H1 (cell line): ENCODE data around the gene PARD6B. TPM values are rescaled to one million over a fixed set of nuclear protein-coding genes. Genes with fewer than 3 reads are reported as not detected.

Source experiments
- CTCF ChIA-PET: fragments of 300-600 bp; sonication (Branson Sonifier 250); formaldehyde crosslinking; loops from one replicate; lab custom pipeline; 2021; ENCODE audit not compliant: partially characterized antibody; lab: Charles Lee
- POLR2A ChIA-PET: fragments of 300-600 bp; sonication (Branson Sonifier 250); formaldehyde crosslinking; loops from one replicate; lab custom pipeline; 2021; ENCODE audit warnings: inconsistent platforms; ENCODE audit not compliant: partially characterized antibody; lab: Charles Lee
- DNase-seq, 2 experiments: peaks; one replicate each; pipeline versions ENCODE4 v3.0.0 to v3.0.0-alpha.2; 2010 to 2022; ENCODE audit warnings: low spot score in 2 of 2, low read depth in 1 of 2, mixed read lengths in 1 of 2
- FAIRE-seq: peaks from 2 replicates; lab custom pipeline; 2011; peaks lifted over from hg19 to GRCh38; lab: Jason Lieb, UNC
- H2AFZ ChIP-seq: 2 replicates; pipeline ENCODE4 v1.8.1; 2012; ENCODE audit warnings: low read length, inconsistent platforms
- H2AK5ac ChIP-seq: 2 replicates; pipeline ENCODE4 v1.6.1; 2013; ENCODE audit warnings: low read depth, low read length
- H2BK120ac ChIP-seq: replicated peaks from 2 replicates; pipeline ENCODE3; 2013; ENCODE audit warnings: low read depth, low read length, inconsistent platforms
- H2BK12ac ChIP-seq: 2 replicates; pipeline ENCODE4 v1.6.1; 2013; ENCODE audit warnings: low read depth, low read length
- H2BK15ac ChIP-seq: 2 replicates; pipeline ENCODE4 v1.6.1; 2013; ENCODE audit warnings: low read length
- H2BK20ac ChIP-seq: 2 replicates; pipeline ENCODE4 v1.6.1; 2013; ENCODE audit warnings: low read length
- H2BK5ac ChIP-seq: 2 replicates; pipeline ENCODE4 v1.6.1; 2013; ENCODE audit warnings: low read depth, low read length
- H3K14ac ChIP-seq: 2 replicates; pipeline ENCODE4 v1.6.1; 2013; ENCODE audit warnings: inconsistent platforms; ENCODE audit not compliant: insufficient read length
- H3K18ac ChIP-seq: 2 replicates; pipeline ENCODE4 v1.6.1; 2013; ENCODE audit warnings: low read length; ENCODE audit errors: extremely low read depth
- H3K23ac ChIP-seq: 2 replicates; pipeline ENCODE4 v1.6.1; 2013; ENCODE audit warnings: inconsistent platforms; ENCODE audit not compliant: insufficient read length
- H3K23me2 ChIP-seq: 2 replicates; pipeline ENCODE4 v1.6.1; 2013; ENCODE audit warnings: low read depth, low read length
- H3K27ac ChIP-seq: 2 replicates; pipeline ENCODE4 v1.6.1; 2011; ENCODE audit warnings: low read depth, low read length, inconsistent platforms
- H3K27me3 ChIP-seq, 4 experiments: replicated peaks in 1 of 4; 1 replicate in 1 of 4; 2 replicates in 3 of 4; pipeline versions ENCODE4 v1.6.1 to v1.8.1; 2011 to 2013; ENCODE audit warnings: low read length in 3 of 4, mild to moderate bottlenecking in 3 of 4, inconsistent platforms in 2 of 4, mixed read lengths in 2 of 4, moderate library complexity in 1 of 4; ENCODE audit not compliant: control insufficient read depth in 3 of 4, insufficient read depth in 3 of 4; ENCODE audit errors: extremely low read depth in 1 of 4
- H3K36me3 ChIP-seq, 4 experiments: 2 replicates each; pipeline versions ENCODE4 v1.6.1 to v1.8.1; 2011 to 2013; ENCODE audit warnings: mild to moderate bottlenecking in 4 of 4, low read length in 3 of 4, moderate library complexity in 2 of 4, control low read depth in 1 of 4, inconsistent platforms in 1 of 4; ENCODE audit not compliant: insufficient read depth in 4 of 4, control insufficient read depth in 2 of 4
- H3K4ac ChIP-seq: replicated peaks from 2 replicates; pipeline ENCODE3; 2013; ENCODE audit warnings: low read length, low read depth, mixed read lengths, inconsistent platforms; ENCODE audit not compliant: insufficient read length
- H3K4me1 ChIP-seq, 4 experiments: replicated peaks in 1 of 4; 1 replicate in 1 of 4; 2 replicates in 3 of 4; pipeline versions ENCODE4 v1.6.1 to v1.8.1; 2011 to 2013; ENCODE audit warnings: low read length in 3 of 4, inconsistent platforms in 2 of 4, mixed read lengths in 1 of 4; ENCODE audit not compliant: insufficient read depth in 4 of 4, control insufficient read depth in 3 of 4
- H3K4me2 ChIP-seq, 2 experiments: 2 replicates each; pipeline versions ENCODE4 v1.6.1 to v1.8.1; 2011 to 2013; ENCODE audit warnings: low read depth in 2 of 2, low read length in 2 of 2, control low read depth in 1 of 2, inconsistent platforms in 1 of 2, mild to moderate bottlenecking in 1 of 2; ENCODE audit not compliant: insufficient read depth in 1 of 2
- H3K4me3 ChIP-seq, 4 experiments: fragments of 200-600, 300-600 bp in 1 of 4; sonication (generic), shearing (Covaris generic), sonication (Bioruptor Twin) in 1 of 4; 2 replicates each; pipeline versions ENCODE4 v1.5.1 to v1.8.1; 2011 to 2016; ENCODE audit warnings: low read length in 4 of 4, low read depth in 3 of 4, control low read depth in 2 of 4, inconsistent platforms in 2 of 4, mild to moderate bottlenecking in 2 of 4, mixed read lengths in 1 of 4, moderate library complexity in 1 of 4; ENCODE audit not compliant: insufficient read depth in 2 of 4; ENCODE audit errors: extremely low read depth in 1 of 4
- H3K56ac ChIP-seq: replicated peaks from 2 replicates; pipeline ENCODE3; 2013; ENCODE audit warnings: low read depth, mild to moderate bottlenecking, mixed read lengths, low read length, inconsistent platforms; ENCODE audit not compliant: insufficient read length
- H3K79me1 ChIP-seq: 2 replicates; pipeline ENCODE4 v1.6.1; 2013; ENCODE audit warnings: low read depth, low read length, control low read depth
- H3K79me2 ChIP-seq, 2 experiments: 2 replicates each; pipeline versions ENCODE4 v1.6.1 to v1.8.1; 2012 to 2013; ENCODE audit warnings: low read length in 2 of 2, mild to moderate bottlenecking in 2 of 2, inconsistent platforms in 1 of 2; ENCODE audit not compliant: insufficient read depth in 2 of 2, control insufficient read depth in 1 of 2
- H3K9ac ChIP-seq, 4 experiments: replicated peaks in 1 of 4; 1 replicate in 1 of 4; 2 replicates in 3 of 4; pipeline versions ENCODE4 v1.6.1 to v1.8.1; 2011 to 2013; ENCODE audit warnings: low read depth in 3 of 4, low read length in 3 of 4, control low read depth in 2 of 4, mild to moderate bottlenecking in 2 of 4, moderate library complexity in 2 of 4, inconsistent platforms in 1 of 4; ENCODE audit errors: extremely low read depth in 1 of 4
- H3K9me3 ChIP-seq, 2 experiments: 2 replicates each; pipeline versions ENCODE4 v1.6.1 to v1.8.1; 2012 to 2013; ENCODE audit warnings: mild to moderate bottlenecking in 2 of 2, moderate library complexity in 2 of 2, control low read depth in 1 of 2, inconsistent platforms in 1 of 2, low read depth in 1 of 2, low read length in 1 of 2, mixed read lengths in 1 of 2; ENCODE audit not compliant: insufficient read depth in 2 of 2
- H4K20me1 ChIP-seq, 2 experiments: replicated peaks in 1 of 2; 2 replicates each; pipeline versions ENCODE3 to v1.8.1; 2011 to 2013; ENCODE audit warnings: inconsistent platforms in 2 of 2, low read length in 2 of 2, mild to moderate bottlenecking in 1 of 2; ENCODE audit not compliant: insufficient read depth in 2 of 2, control insufficient read depth in 1 of 2
- H4K5ac ChIP-seq: 2 replicates; pipeline ENCODE4 v1.6.1; 2013; ENCODE audit warnings: low read length, low read depth, mixed read lengths, inconsistent platforms; ENCODE audit not compliant: insufficient read length
- H4K8ac ChIP-seq: 2 replicates; pipeline ENCODE4 v1.8.0; 2013; ENCODE audit warnings: mild to moderate bottlenecking, moderate library complexity, low read length, inconsistent platforms; ENCODE audit not compliant: insufficient read depth; ENCODE audit errors: extremely low read depth
- H4K91ac ChIP-seq: replicated peaks from 2 replicates; pipeline ENCODE3; 2013; ENCODE audit warnings: low read length, mixed read lengths, inconsistent platforms; ENCODE audit not compliant: insufficient read length
- BACH1 ChIP-seq: IDR thresholded peaks from 2 replicates; pipeline ENCODE4 v1.6.1; 2012; ENCODE audit warnings: low read length, improper control_type of control experiment
- BCL11A ChIP-seq, 2 experiments: IDR thresholded peaks; one replicate each; pipeline ENCODE4 v1.6.1; 2011; ENCODE audit warnings: low read depth in 2 of 2, low read length in 2 of 2, mild to moderate bottlenecking in 2 of 2
- EP300 ChIP-seq, 2 experiments: IDR thresholded peaks; 1 replicate in 1 of 2; 2 replicates in 1 of 2; pipeline ENCODE4 v1.6.1; 2011 to 2012; ENCODE audit warnings: low read depth in 2 of 2, low read length in 2 of 2, mild to moderate bottlenecking in 2 of 2, borderline replicate concordance in 1 of 2, inconsistent platforms in 1 of 2, moderate library complexity in 1 of 2
- GTF2F1 ChIP-seq: IDR thresholded peaks from 2 replicates; pipeline ENCODE4 v1.6.1; 2012; ENCODE audit warnings: low read depth, low read length, improper control_type of control experiment, borderline replicate concordance
- KDM5A ChIP-seq: fragments of 200-600 bp; IDR thresholded peaks from 2 replicates; pipeline ENCODE4 v1.7.1; 2012; ENCODE audit warnings: mild to moderate bottlenecking, low read length, inconsistent platforms, mixed read lengths
- POLR2AphosphoS5 ChIP-seq: IDR thresholded peaks from 2 replicates; pipeline ENCODE4 v1.6.1; 2011; ENCODE audit warnings: low read depth, low read length
- RAD21 ChIP-seq, 2 experiments: IDR thresholded peaks in 1 of 2; conservative IDR thresholded peaks in 1 of 2; 2 replicates each; pipeline ENCODE4 v1.6.1; 2011; ENCODE audit warnings: low read depth in 2 of 2, low read length in 2 of 2, improper control_type of control experiment in 1 of 2, inconsistent platforms in 1 of 2, mild to moderate bottlenecking in 1 of 2, moderate library complexity in 1 of 2
- SP4 ChIP-seq: IDR thresholded peaks from 2 replicates; pipeline ENCODE4 v1.6.1; 2012; ENCODE audit warnings: low read length, inconsistent platforms
- WGBS, 2 experiments: shearing (Covaris generic) in 1 of 2; methylation state at CpG; one replicate each; pipeline versions ENCODE4 v1.1.6 to v1.1.7; 2013 to 2015; ENCODE audit warnings: low lambda C conversion rate in 2 of 2, mixed read lengths in 2 of 2, inconsistent platforms in 1 of 2, low coverage in 1 of 2, missing lambda C conversion rate in 1 of 2; ENCODE audit not compliant: insufficient replicate concordance in 2 of 2, insufficient coverage in 1 of 2, insufficient read length in 1 of 2; ENCODE audit errors: extremely low coverage in 1 of 2, missing lambda C conversion rate in 1 of 2; 5-methylcytosine and 5-hydroxymethylcytosine counted together
- polyA plus RNA-seq, 7 experiments: library from polyadenylated mRNA; depleted of rRNA in 3 of 7; stranded (reverse) in 5 of 7; unstranded in 2 of 7; fragments of >200 nt in 5 of 7; fragments of 200-250 nt in 2 of 7; gene quantifications; 1 replicate in 5 of 7; 2 replicates in 1 of 7; 4 replicates in 1 of 7; pipeline versions ENCODE4 v1.2.1 to v1.2.3, GENCODE V29; 2011 to 2013; ENCODE audit warnings: missing spikeins in 2 of 7, mixed read lengths in 2 of 7
- total RNA-seq: library from RNA; stranded (reverse); fragmentation: NEBNext Ultra II Directional; extraction: Animal tissue kit (Norgen Biotek cat#: 25700); gene quantifications from 2 replicates; pipeline ENCODE4 v1.2.1, GENCODE V29; 2021
- TF ChIP-seq, protein P1 (sequence below), 3 experiments: IDR thresholded peaks; 1 replicate in 2 of 3; 2 replicates in 1 of 3; pipeline versions ENCODE4 v1.5.1 to v1.6.1; 2011; ENCODE audit warnings: low read length in 3 of 3, mild to moderate bottlenecking in 3 of 3, inconsistent platforms in 2 of 3, low read depth in 1 of 3, moderate library complexity in 1 of 3; ENCODE audit not compliant: insufficient read depth in 1 of 3; ENCODE audit errors: control extremely low read depth in 1 of 3

PARD6B gene
- total and polyA plus RNA-seq, 2 of the 8 experiments (the other 6 are each of a cell fraction or from before 2014, with no cell fraction given), result 5.2 to 34.1 TPM

DNA sequence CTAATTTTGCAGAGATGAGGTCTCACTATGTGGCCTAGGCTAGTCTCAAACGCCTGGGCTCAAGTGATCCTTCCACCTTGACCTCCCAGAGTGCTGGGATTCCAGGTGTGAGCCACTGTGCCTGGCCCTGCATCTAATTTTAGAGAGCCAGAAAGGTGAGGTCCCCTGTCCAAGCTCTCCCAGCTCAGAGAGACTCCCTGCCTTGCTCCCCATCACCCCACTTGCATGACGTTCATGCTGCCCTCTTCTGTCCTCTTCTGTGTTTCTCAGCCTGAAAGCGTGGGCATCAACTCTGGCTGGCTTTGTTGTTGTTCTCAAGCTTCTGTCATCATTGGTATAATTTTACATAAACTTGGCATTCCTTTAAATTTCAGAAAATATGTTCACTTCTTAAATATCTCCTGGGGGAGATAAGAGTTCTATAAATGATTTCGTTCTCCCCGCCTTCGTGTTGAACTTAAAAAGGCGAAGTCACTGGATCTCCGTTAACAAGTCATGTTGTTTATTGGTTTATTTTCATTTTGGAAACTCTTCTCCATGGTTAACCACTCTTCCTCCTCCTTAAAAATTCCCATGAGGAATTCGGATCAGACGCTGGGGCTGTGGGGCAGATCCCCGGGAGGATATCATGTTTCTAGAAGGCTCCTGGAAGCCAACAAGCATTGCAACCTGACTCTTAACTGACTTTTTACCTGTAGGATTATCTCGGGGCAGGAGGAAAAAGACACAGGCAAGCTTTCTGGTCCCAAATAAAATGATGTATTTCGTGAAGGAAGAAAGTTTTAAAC lies 13.2 kb upstream of the PARD6B start:
- H2BK120ac ChIP-seq, result no peak overlapping the region
- 57% methylated on average over 13 of the region's 13 CpGs; no CpG with 5 or more reads in 1 of the 2 experiments for WGBS, 2 experiments
- ChIA-PET POLR2A (interaction anchor here (0.6 to 1.4 kb wide), 6 partner anchors 12 to 170 kb away, joined by 3 to 5 read pairs (median 3); partner anchors contain the start of gene PARD6B), CTCF (interaction anchor here (0.6 to 8.9 kb wide), 21 partner anchors 9 to 95 kb away, joined by 3 to 61 read pairs (median 5); partner anchors contain the start of genes PARD6B and RIPOR3)
- no peak overlapping the region for H4K91ac ChIP-seq
- no peak overlapping the region for H3K23ac ChIP-seq
- H3K4me2 ChIP-seq, result no peak overlapping the region
- H3K9ac ChIP-seq, result no peak overlapping the region
- no peaks in the 10 kb centered on the region for H3K79me1 ChIP-seq
- no peaks in the 10 kb centered on the region for H3K27me3 ChIP-seq
- no peak overlapping the region for H3K27ac ChIP-seq
- no peaks in the 10 kb centered on the region for H3K9me3 ChIP-seq
- no peak overlapping the region for H3K14ac ChIP-seq
- peak overlapping the region; percentile 90 for H2AFZ ChIP-seq
- no peak overlapping the region for H3K56ac ChIP-seq
- H3K23me2 ChIP-seq, result no peaks in the 10 kb centered on the region
- H2BK5ac ChIP-seq, result no peak overlapping the region
- H3K4me3 ChIP-seq, result no peak overlapping the region
- no peaks in the 10 kb centered on the region for H4K20me1 ChIP-seq
- DNase-seq, result no peak
- H2BK12ac ChIP-seq, result no peak overlapping the region
- H3K4me1 ChIP-seq, result peaks cover 0 to 3% (median 1%) of the 10 kb centered on the region in 4 experiments; a peak in 1 of 7 replicates
- FAIRE-seq, result no peak
- no peak overlapping the region for H2BK15ac ChIP-seq
- no peak overlapping the region for H4K5ac ChIP-seq
- no peaks in the 10 kb centered on the region for H3K79me2 ChIP-seq
- no peak overlapping the region for H2AK5ac ChIP-seq
- H3K18ac ChIP-seq, result no peak overlapping the region
- no peak overlapping the region for H4K8ac ChIP-seq
- H3K36me3 ChIP-seq, result no peaks in the 10 kb centered on the region
- no peak overlapping the region for H2BK20ac ChIP-seq
- no peak overlapping the region for H3K4ac ChIP-seq
- no peak for TF ChIP-seq POLR2AphosphoS5
- TF ChIP-seq BCL11A (IDR thresholded peaks at IDR 0.05; ENCODE audit: low read depth in 2 of 2, low read length in 2 of 2), result no peak
- peak; percentile 38 to 64 for TF ChIP-seq RAD21 (IDR thresholded peaks at IDR 0.05 in 1 of 2, conservative IDR thresholded peaks at IDR 0.05 in 1 of 2; ENCODE audit: low read depth in 2 of 2, low read length in 2 of 2)
- TF ChIP-seq, protein P1, sequence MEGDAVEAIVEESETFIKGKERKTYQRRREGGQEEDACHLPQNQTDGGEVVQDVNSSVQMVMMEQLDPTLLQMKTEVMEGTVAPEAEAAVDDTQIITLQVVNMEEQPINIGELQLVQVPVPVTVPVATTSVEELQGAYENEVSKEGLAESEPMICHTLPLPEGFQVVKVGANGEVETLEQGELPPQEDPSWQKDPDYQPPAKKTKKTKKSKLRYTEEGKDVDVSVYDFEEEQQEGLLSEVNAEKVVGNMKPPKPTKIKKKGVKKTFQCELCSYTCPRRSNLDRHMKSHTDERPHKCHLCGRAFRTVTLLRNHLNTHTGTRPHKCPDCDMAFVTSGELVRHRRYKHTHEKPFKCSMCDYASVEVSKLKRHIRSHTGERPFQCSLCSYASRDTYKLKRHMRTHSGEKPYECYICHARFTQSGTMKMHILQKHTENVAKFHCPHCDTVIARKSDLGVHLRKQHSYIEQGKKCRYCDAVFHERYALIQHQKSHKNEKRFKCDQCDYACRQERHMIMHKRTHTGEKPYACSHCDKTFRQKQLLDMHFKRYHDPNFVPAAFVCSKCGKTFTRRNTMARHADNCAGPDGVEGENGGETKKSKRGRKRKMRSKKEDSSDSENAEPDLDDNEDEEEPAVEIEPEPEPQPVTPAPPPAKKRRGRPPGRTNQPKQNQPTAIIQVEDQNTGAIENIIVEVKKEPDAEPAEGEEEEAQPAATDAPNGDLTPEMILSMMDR (IDR thresholded peaks at IDR 0.05; ENCODE audit: control extremely low read depth in 1 of 3, insufficient read depth in 1 of 3, low read depth in 1 of 3, low read length in 3 of 3), result peak; percentile 25 to 51 (median 45); a peak in 3 of 4 replicates
- TF ChIP-seq KDM5A, result no peak
- TF ChIP-seq SP4, result no peak
- TF ChIP-seq GTF2F1, result no peak
- no peak for TF ChIP-seq EP300 (IDR thresholded peaks at IDR 0.05; ENCODE audit: borderline replicate concordance in 1 of 2, low read depth in 2 of 2, low read length in 2 of 2)
- no peak for TF ChIP-seq BACH1
